SH-SY5Y (cell line): ENCODE measurements around the gene GABRA4.

ENCODE experiments used
- GATA2 ChIP-seq: IDR thresholded peaks from 2 replicates; pipeline ENCODE4 v1.6.1; 2011; ENCODE audit warnings: mild to moderate bottlenecking, low read depth, low read length
- GATA3 ChIP-seq: IDR thresholded peaks from 2 replicates; pipeline ENCODE4 v1.6.1; 2011; ENCODE audit warnings: low read depth, mild to moderate bottlenecking, low read length, moderate library complexity

GABRA4 gene

DNA sequence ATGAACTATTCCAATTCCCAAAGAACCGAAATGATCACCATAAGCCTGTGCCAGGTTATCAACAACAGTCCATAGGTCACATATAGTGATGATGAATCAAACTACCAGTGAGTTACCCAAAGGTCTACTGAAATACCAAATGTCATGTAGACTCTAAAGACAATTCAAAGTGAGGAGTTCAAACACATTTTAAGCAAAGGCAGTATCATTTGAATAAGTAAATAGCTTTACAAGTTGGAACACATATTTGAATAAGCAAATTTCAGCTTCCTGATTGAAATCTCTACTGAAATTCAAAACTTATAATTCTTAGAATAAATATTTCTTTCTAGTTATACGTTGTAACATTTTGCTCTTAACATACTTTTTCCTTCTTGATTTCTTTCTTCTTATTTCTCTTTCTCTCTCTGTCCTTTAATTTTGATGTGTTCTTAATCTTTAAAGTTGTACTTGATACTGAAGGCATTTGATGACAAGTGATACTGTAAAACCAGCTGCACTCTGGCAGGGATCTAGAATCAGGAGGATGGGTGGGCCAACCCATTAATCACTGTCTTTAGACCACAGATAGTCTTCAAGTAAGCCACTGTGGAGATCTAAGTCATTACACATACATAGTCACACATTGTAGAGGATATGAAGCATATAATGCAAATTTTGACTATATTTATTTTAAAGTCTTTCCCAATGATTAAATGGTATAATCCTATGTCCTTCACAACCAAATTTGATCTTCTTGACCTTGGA lies 34.5 kb downstream of the GABRA4 start:
- no peak for TF ChIP-seq GATA3
- no peak for TF ChIP-seq GATA2

DNA sequence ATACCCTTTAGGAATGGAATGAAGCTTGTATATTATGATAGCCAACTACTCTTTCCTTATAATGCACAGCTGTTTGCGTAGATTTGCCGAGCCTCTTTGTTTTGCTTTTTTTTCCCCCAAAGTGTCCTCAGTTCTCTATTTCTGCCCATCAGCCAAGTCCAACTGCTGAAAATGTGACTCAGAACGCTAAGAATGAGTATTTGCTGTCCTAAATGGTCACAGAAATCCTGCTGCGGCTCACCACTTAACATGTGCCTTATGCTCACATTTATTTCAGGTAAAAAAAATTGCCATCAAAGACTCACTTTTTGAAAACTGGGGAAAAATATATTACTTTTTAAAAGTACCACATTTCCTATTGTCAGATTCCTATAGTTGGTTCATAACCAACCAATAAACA lies 36.9 kb downstream of the GABRA4 start:
- TF ChIP-seq GATA3 (no peak), GATA2 (no peak)

DNA sequence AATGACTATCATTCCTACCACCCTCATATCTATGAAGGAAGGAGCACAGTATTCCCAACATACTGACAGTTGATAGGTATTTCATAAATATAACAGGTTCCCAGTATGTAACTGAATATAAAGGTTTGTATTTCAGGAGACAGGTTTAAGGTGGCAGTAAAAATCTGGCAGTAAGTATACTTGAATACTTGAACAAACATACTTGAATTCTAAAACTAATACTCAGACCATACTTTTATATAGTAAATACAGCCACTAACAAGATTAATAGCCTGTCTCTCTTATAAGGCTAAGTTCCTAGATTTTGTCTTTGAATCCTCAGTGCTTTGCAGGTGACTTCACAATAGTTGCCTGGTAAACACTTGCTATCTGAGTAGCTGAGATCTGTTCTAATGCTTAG lies 37.8 kb downstream of the GABRA4 start:
- TF ChIP-seq GATA2 (no peak), GATA3 (no peak)

DNA sequence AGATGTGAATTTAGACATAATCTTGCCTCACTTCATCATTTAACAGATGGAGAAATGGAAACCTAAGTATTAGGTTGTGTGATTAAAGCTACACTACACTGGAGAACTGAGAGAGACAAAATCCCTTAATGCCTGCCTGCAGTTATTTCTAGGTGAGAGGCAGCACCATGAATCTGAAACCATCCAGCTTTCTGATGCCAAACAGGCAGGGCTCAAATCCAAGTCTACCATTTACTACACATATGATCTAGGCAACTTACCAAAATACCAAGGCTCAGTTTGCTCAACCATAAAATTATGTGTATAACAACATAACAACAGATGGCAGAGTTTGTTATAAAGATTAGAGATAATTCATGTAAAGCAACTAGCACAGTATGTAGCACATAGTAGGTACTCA lies 38.7 kb downstream of the GABRA4 start:
- TF ChIP-seq GATA3 (no peak), GATA2 (no peak)

DNA sequence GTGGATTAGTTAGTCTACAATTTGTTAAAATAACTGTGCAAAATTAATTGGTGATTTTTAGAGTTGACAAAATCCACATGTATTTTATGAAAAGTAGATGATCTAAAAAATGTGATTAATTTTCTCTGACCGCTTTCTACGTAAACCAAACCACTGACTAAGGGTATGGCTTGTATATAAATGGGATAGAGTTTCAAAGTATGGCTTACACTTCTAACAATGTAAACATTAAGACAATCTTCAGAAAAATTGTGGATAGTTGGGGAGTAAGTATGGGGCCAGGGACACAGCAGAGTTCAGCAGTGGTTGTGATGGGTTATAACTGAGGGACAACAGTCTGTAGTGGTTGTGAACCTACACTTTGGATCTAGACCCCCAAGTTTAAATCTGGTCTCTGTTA lies 39.8 kb downstream of the GABRA4 start:
- TF ChIP-seq GATA2 (no peak), GATA3 (no peak)

DNA sequence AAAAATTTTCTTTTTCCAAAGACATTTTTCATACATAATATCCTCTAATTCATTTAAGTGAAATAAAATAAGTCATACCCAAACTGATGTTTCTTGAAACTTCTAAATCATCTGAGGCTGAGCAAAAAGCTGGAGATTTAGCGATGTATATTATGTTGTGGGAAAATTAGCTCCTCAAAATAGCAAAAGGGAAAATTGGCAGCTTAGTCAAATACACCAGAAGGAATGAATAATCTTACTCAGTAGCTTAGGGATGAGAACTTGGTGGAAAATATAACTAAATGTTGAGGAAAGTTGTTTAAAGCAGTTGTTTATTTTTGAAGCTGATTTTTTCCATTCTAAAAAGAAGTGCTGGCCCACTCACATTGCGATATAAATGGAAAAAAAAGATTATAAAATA lies 40.9 kb downstream of the GABRA4 start:
- TF ChIP-seq GATA3, result no peak
- no peak for TF ChIP-seq GATA2

DNA sequence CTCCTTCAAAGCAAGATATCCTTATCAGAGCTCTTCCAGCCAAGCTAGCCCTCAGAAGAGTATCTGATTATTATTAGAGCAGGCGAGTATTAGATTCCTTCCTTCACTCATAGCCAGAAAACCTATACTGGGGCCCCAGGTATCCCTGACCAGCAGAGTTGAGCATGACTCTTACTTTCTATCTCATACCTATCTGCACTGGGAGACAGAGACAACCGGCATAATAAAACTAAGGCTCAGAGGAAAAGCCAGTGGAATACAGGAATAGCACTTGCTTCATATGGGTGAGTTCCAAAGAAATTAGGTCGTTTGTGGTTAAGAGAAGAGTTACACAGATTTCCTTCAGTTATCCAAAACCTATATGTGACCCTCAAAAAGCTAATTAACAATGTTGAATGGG lies 42.6 kb downstream of the GABRA4 start:
- TF ChIP-seq GATA3, result no peak

DNA sequence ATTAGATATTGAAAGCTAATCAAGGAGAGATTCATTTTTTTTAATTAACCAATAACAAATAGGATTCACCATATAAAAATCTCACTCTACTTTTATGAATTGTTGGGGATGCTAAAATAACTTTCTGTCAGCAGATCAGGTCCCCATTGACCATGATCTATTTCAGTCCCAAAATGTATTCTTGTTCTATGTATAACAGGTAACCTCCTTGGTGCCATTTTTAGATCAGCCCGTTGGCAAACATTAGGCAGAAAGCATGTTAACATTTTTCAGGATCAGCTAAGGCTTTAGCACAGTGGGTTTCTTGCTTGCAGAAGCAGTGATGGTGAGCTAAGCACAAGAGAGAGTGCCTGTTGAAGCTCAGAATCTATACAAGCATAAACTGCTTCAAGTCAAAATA lies 43.6 kb downstream of the GABRA4 start:
- TF ChIP-seq GATA3, result no peak
- no peak for TF ChIP-seq GATA2

DNA sequence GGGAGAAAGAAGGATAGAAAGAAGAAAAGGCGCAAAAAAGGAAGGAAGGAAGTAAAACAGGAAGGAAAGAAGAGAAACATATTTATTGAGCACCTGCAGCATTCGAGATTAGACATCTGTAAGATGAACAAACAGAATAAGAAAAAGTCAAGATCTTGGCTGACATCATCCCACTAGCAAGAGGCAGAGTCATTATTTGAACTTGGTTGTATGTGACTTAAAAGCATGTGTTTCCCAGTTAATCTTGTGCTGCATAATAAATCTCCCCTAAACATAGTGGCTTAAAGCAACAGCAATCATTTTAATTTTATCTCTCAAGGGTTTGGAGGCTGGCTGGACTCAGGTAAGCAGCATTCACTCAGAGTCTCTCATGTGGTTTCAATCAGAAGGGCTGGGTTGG lies 45.8 kb downstream of the GABRA4 start:
- TF ChIP-seq GATA2 (no peak), GATA3 (no peak)

DNA sequence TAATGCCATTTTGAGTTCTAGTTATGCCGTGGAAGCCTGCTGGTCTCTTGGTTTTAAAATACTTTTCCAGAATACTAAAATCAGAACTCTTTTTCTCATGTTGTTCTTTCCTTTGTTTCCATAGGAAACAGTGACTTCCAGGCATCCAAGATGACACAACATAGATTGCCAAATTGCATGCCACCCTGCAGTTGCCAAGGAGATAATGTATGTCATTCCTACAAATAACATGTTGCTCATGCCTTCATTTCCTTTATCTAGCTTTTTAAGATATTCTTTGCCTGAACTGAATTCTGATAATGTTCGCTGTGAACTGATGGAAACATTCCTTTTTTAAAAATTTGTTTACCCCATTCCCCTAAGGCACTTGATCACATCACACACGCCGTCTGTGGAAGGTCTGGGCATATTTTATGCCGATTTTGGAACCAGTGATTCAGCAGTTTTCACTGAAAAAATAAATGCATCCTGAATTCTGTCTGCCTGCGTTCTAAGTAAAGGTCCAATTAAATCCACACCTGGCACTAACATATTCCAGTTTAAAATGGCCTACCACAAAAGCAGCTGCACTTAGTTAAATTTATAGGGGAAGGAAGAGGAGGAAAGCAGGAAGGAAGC lies 46.4 kb downstream of the GABRA4 start:
- no peak for TF ChIP-seq GATA3
- TF ChIP-seq GATA2, result no peak

DNA sequence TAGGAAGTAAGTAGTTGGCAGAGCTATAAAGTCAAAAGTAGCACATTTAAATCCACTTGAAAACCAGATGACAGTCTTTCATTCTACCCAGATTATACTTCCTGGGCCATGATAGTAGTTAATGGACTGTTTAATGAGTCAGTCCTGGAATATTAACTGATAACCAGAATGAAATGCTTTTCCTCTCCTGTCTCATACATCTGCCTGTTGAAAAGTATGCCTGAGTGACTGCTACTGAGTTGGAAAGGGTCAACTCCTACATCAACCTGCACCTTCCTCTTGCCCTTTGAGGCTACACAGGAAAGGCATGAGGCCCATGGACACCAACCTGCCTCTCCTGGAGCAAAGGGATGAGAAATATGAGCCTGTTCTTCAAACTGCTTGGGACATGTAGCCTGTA lies 48.3 kb downstream of the GABRA4 start:
- TF ChIP-seq GATA2, result no peak
- TF ChIP-seq GATA3, result no peak

DNA sequence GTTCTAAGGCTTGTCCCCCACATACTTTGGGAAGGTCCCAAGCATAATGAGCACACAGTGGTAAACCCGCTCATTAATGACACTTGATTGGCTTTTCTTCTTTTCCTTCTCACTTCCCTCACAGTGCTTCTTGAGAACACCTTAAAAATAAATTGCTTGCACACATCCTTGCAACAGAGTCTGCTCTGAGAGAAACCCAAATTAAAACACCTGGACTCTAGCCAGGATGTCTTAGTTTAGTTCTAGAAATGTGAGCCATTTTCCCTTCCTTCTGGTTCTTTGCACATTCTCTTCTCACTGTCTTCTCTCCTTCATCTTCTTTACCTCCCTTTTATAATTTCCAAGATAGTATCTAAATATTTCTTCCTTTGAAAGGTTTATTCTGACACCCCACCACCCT lies 49.0 kb downstream of the GABRA4 start:
- TF ChIP-seq GATA3 (no peak), GATA2 (no peak)

DNA sequence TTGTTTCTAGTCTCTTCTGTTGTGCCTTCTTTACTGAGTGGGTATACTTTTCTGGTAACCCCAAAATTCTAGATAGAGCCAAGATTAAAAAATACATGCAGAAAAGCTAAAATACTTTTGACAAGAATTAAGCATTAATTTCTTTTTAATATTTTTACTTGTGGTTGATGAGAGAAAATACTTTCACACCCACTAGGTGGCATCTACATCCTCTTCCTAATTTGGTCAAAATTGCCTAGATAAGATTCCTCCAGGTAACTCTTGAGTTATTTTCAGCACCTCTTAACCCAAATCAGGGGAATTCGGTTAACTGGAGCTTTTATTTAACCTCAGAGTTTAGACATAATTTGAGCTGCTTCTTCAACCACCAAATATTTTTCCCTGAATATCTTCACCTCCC lies 55.9 kb downstream of the GABRA4 start:
- TF ChIP-seq GATA3 (no peak), GATA2 (no peak)

DNA sequence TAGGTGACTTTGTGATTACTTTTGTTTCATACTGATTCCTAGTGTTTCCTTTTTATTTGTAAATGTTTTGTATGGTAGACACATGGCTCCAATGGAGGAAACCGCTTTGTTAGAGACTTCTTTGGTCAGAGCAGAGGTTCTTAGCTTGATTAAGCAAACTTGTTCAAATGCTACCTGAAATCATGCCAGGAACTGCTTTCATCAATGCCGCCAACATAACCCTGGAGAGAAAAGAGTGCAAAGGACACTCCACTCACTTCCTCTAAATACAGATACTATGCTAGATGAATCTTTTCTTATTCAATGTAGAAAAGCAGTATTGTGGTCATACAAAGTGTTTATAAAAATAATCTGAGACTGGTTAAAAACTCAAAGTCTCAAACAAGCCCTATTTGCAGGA lies 58.7 kb downstream of the GABRA4 start:
- no peak for TF ChIP-seq GATA3

DNA sequence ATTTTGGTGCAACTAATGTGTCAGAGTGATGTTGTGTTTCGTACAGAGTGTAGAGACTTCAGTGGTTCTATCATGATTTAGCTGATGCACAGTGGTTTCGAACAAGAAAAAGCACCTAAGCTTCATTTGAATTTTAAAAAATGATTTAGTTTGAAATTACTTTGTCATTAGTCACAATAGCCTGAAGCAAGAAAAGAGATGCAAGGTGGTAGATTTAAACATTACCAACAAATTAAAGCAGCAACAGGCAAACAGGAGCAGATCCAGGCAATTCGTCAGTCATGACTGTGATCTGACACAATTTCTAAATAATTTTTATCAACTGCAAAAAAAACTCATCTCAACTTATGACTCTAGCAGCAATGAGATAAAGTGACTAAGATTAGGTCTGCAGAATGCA lies 59.7 kb downstream of the GABRA4 start:
- TF ChIP-seq GATA3 (no peak), GATA2 (no peak)

DNA sequence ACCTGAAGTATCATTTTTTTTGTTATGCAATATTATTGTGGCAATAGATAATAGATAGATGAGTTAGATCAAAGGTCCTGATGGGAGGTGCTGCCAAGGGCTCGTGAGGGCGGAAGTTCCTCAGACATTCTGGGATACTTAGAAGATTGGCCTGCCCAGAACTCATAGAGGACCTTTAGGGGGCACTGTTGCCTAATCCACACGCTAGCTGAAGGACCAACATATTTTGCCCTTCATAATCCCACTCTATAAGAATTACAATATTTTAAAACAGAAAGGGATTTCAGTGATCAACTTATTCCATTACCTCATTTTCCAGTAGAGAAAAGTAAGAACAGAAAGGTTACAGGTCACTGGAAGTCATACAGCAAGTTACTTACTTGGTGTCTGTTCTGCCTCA lies 61.4 kb downstream of the GABRA4 start:
- no peak for TF ChIP-seq GATA3
- TF ChIP-seq GATA2, result no peak

DNA sequence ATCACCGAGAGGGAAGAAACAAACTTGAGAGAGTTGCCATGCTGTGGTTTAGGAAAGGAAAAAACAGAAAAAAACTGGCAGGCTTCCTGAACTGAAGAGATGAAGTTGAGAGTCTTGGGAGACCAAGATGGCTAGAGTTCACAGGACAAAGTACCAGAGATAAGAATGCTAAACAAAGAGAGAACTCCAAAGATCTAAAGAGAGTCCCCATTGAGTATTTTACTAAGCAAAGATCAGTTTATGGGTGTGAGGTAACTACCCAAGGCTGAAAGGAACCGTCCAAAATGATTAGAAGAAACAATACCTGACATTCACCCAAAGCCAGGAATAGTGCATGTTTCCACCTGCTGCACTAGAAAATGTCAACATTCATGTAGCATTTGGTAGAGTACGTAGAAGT lies 62.5 kb downstream of the GABRA4 start:
- TF ChIP-seq GATA2 (no peak), GATA3 (no peak)
